WTC11 (cell line): Measurements from ENCODE around the gene KCNK4. TPM values are rescaled to one million over a fixed set of nuclear protein-coding genes. Genes with fewer than 3 reads are reported as not detected.

Experiments
- ATF6 ChIP-seq: sonication (generic); formaldehyde crosslinking; IDR thresholded peaks from 2 replicates; pipeline ENCODE4 v1.8.1; 2023; ENCODE audit warnings: mild to moderate bottlenecking, missing genetic modification reagents
- CBFB ChIP-seq: sonication (generic); formaldehyde crosslinking; IDR thresholded peaks from 2 replicates; pipeline ENCODE4 v1.8.1; 2022; ENCODE audit warnings: mild to moderate bottlenecking, low read depth, missing genetic modification reagents
- CREB1 ChIP-seq: sonication (generic); formaldehyde crosslinking; IDR thresholded peaks from 2 replicates; pipeline ENCODE4 v1.8.0; 2023; ENCODE audit warnings: mild to moderate bottlenecking, missing genetic modification reagents
- CREM ChIP-seq: sonication (generic); formaldehyde crosslinking; IDR thresholded peaks from 2 replicates; pipeline ENCODE4 v1.8.1; 2022; ENCODE audit warnings: mild to moderate bottlenecking, missing genetic modification reagents, moderate library complexity
- E2F5 ChIP-seq: sonication (generic); formaldehyde crosslinking; IDR thresholded peaks from 2 replicates; pipeline ENCODE4 v1.8.1; 2022; ENCODE audit warnings: mild to moderate bottlenecking, moderate library complexity, missing genetic modification reagents
- ERG ChIP-seq: fragments of 250-450 bp; sonication (Bioruptor Pico); IDR thresholded peaks from 2 replicates; pipeline ENCODE4 v1.8.0; 2021; ENCODE audit warnings: mild to moderate bottlenecking
- FOXP1 ChIP-seq: sonication (generic); formaldehyde crosslinking; IDR thresholded peaks from 2 replicates; pipeline ENCODE4 v1.8.0; 2022; ENCODE audit warnings: missing genetic modification reagents, mild to moderate bottlenecking, moderate library complexity, borderline replicate concordance
- GTF2I ChIP-seq: fragments of 250-450 bp; sonication (Bioruptor Pico); conservative IDR thresholded peaks from 2 replicates; pipeline ENCODE4 v1.4.0; 2021; ENCODE audit warnings: mild to moderate bottlenecking
- HMGA2 ChIP-seq: fragments of 250-450 bp; sonication (Bioruptor Pico); IDR thresholded peaks from 2 replicates; pipeline ENCODE4 v1.4.0; 2021; ENCODE audit warnings: mild to moderate bottlenecking, moderate library complexity
- HMGXB4 ChIP-seq: sonication (generic); formaldehyde crosslinking; IDR thresholded peaks from 2 replicates; pipeline ENCODE4 v1.8.1; 2023; ENCODE audit warnings: mild to moderate bottlenecking, moderate library complexity, missing genetic modification reagents
- KAT7 ChIP-seq: sonication (generic); formaldehyde crosslinking; IDR thresholded peaks from 2 replicates; pipeline ENCODE4 v1.8.1; 2023; ENCODE audit warnings: missing genetic modification reagents, mild to moderate bottlenecking, borderline replicate concordance
- MLX ChIP-seq: sonication (generic); formaldehyde crosslinking; IDR thresholded peaks from 2 replicates; pipeline ENCODE4 v1.8.1; 2023; ENCODE audit warnings: mild to moderate bottlenecking, missing genetic modification reagents, moderate library complexity
- NFYB ChIP-seq: sonication (generic); formaldehyde crosslinking; conservative IDR thresholded peaks from 2 replicates; pipeline ENCODE4 v1.8.0; 2022; ENCODE audit warnings: low read depth, missing genetic modification reagents
- NR1H2 ChIP-seq: sonication (generic); formaldehyde crosslinking; IDR thresholded peaks from 2 replicates; pipeline ENCODE4 v1.9.0; 2021; ENCODE audit warnings: mild to moderate bottlenecking, moderate library complexity, missing genetic modification reagents
- PRRX2 ChIP-seq: fragments of 250-450 bp; sonication (Bioruptor Pico); IDR thresholded peaks from 2 replicates; pipeline ENCODE4 v1.8.0; 2021; ENCODE audit warnings: mild to moderate bottlenecking
- RORB ChIP-seq: fragments of 250-450 bp; sonication (Bioruptor Pico); IDR thresholded peaks from 2 replicates; pipeline ENCODE4 v1.9.0; 2021; ENCODE audit warnings: mild to moderate bottlenecking
- SOX15 ChIP-seq: fragments of 250-450 bp; sonication (Bioruptor Pico); IDR thresholded peaks from 2 replicates; pipeline ENCODE4 v1.9.0; 2021; ENCODE audit warnings: mild to moderate bottlenecking
- STAT6 ChIP-seq: sonication (generic); formaldehyde crosslinking; conservative IDR thresholded peaks from 2 replicates; pipeline ENCODE4 v1.8.1; 2023; ENCODE audit warnings: mild to moderate bottlenecking, low read depth, missing genetic modification reagents, moderate library complexity
- TEAD1 ChIP-seq: sonication (generic); formaldehyde crosslinking; IDR thresholded peaks from 2 replicates; pipeline ENCODE4 v1.8.0; 2022; ENCODE audit warnings: mild to moderate bottlenecking, missing genetic modification reagents
- USF1 ChIP-seq: sonication (generic); formaldehyde crosslinking; IDR thresholded peaks from 2 replicates; pipeline ENCODE4 v1.8.0; 2022; ENCODE audit warnings: mild to moderate bottlenecking, missing genetic modification reagents
- USF2 ChIP-seq: sonication (generic); formaldehyde crosslinking; IDR thresholded peaks from 2 replicates; pipeline ENCODE4 v1.8.1; 2023; ENCODE audit warnings: mild to moderate bottlenecking, missing genetic modification reagents, moderate library complexity
- ZBTB21 ChIP-seq: sonication (generic); formaldehyde crosslinking; IDR thresholded peaks from 2 replicates; pipeline ENCODE4 v1.8.1; 2023; ENCODE audit warnings: mild to moderate bottlenecking, missing genetic modification reagents, borderline replicate concordance
- ZBTB43 ChIP-seq: sonication (generic); formaldehyde crosslinking; IDR thresholded peaks from 2 replicates; pipeline ENCODE4 v1.8.1; 2023; ENCODE audit warnings: mild to moderate bottlenecking, missing genetic modification reagents
- ZNF219 ChIP-seq: sonication (generic); formaldehyde crosslinking; IDR thresholded peaks from 2 replicates; pipeline ENCODE4 v1.8.0; 2023; ENCODE audit warnings: missing genetic modification reagents, mild to moderate bottlenecking, borderline replicate concordance
- ZNF317 ChIP-seq: sonication (generic); formaldehyde crosslinking; IDR thresholded peaks from 2 replicates; pipeline ENCODE4 v1.8.1; 2023; ENCODE audit warnings: low read depth, mild to moderate bottlenecking, moderate library complexity, missing genetic modification reagents, borderline replicate concordance
- ZNF416 ChIP-seq: fragments of 250-450 bp; sonication (Bioruptor Pico); IDR thresholded peaks from 2 replicates; pipeline ENCODE4 v1.9.0; 2021; ENCODE audit warnings: mild to moderate bottlenecking, inconsistent platforms
- total RNA-seq: library from RNA; stranded (reverse); gene quantifications from 3 replicates; pipeline ENCODE4 v1.2.3, GENCODE V29; 2021

The KCNK4 gene
- total RNA-seq, 1 experiment from 2014 or later: 0.74 TPM

GRCh38 chr11:64317325-64317960 lies 26.3 kb downstream of the KCNK4 start, which contains the start of gene TRMT112 (continued):
- TF ChIP-seq E2F5 (no peak), USF1 (CRISPR knock-in tag) (peak; percentile 88), CREM (CRISPR knock-in tag) (no peak), ATF6 (CRISPR knock-in tag) (no peak), ZNF219 (CRISPR knock-in tag) (0 out of 2 replicates have a peak, but pooled peaks have one; percentile 47), ZBTB43 (CRISPR knock-in tag) (0 out of 2 replicates have a peak, but pooled peaks have one; percentile 34), USF2 (CRISPR knock-in tag) (peak; percentile 84), ZBTB21 (CRISPR knock-in tag) (no peak), MLX (CRISPR knock-in tag) (no peak), NR1H2 (CRISPR knock-in tag) (no peak), KAT7 (CRISPR knock-in tag) (no peak; the same call in 1 of the 2 replicates), PRRX2 (no peak), RORB (no peak), TEAD1 (CRISPR knock-in tag) (peak; percentile 89), NFYB (peak; percentile 68), STAT6 (CRISPR knock-in tag) (no peak), ERG (no peak), ZNF317 (no peak), ZNF416 (CRISPR knock-in tag) (no peak), GTF2I (CRISPR knock-in tag) (no peak), FOXP1 (CRISPR knock-in tag) (peak; percentile 12; the same call in 1 of the 2 replicates), HMGXB4 (CRISPR knock-in tag) (no peak), SOX15 (CRISPR knock-in tag) (no peak), CREB1 (0 out of 2 replicates have a peak, but pooled peaks have one; percentile 20), HMGA2 (CRISPR knock-in tag) (no peak), CBFB (CRISPR knock-in tag) (no peak)
